ENCODE results near the gene PRKAR2B.
A peak's percentile ranks its signal among the peaks of the same experiment; 100 is the strongest.

PRKAR2B gene

GRCh38 chr7:107201795-107202450, 157.4 kb downstream of the PRKAR2B start:
- peak; percentile 74 for DNase-seq

- no peak for DNase-seq
These were observed 159.1 kb downstream of the PRKAR2B start for GRCh38 chr7:107203607-107204006.

GRCh38 chr7:107206136-107206535, 161.6 kb downstream of the PRKAR2B start:
- DNase-seq, result no peak

- no peak for DNase-seq
These were observed 162.2 kb downstream of the PRKAR2B start for GRCh38 chr7:107206706-107207105.

- DNase-seq, result no peak
These were observed 163.0 kb downstream of the PRKAR2B start for GRCh38 chr7:107207459-107207858.

- no peak for DNase-seq
These were observed 163.6 kb downstream of the PRKAR2B start for GRCh38 chr7:107208024-107208521.

- no peak for DNase-seq
These were observed 164.1 kb downstream of the PRKAR2B start for GRCh38 chr7:107208563-107208962.

GRCh38 chr7:107209565-107209964, 165.1 kb downstream of the PRKAR2B start:
- DNase-seq, result no peak

GRCh38 chr7:107210400-107210799, 165.9 kb downstream of the PRKAR2B start:
- no peak for DNase-seq
